GM12878 (cell line): ENCODE measurements around the gene H2AZ1. TPM values are rescaled to one million over a fixed set of nuclear protein-coding genes. Genes with fewer than 3 reads are reported as not detected.

Source experiments
- ATF3 ChIP-seq: IDR thresholded peaks from 2 replicates; pipeline ENCODE4 v1.6.1; 2011; ENCODE audit warnings: low read depth, mild to moderate bottlenecking, low read length, moderate library complexity, borderline replicate concordance; ENCODE audit errors: extremely low read depth
- ATF7 ChIP-seq: fragments of 450-650 bp; IDR thresholded peaks from 2 replicates; pipeline ENCODE4 v1.6.1; 2016; ENCODE audit warnings: low read depth, mild to moderate bottlenecking
- BACH1 ChIP-seq: fragments of 450-650 bp; IDR thresholded peaks from 2 replicates; pipeline ENCODE4 v1.6.1; 2017; ENCODE audit warnings: mild to moderate bottlenecking, borderline replicate concordance
- FOS ChIP-seq: IDR thresholded peaks from 3 replicates; pipeline ENCODE4 v1.6.1; 2011; ENCODE audit warnings: borderline replicate concordance; ENCODE audit not compliant: insufficient read length; ENCODE audit errors: extremely low read depth
- IRF4 ChIP-seq: IDR thresholded peaks from 2 replicates; pipeline ENCODE4 v1.6.1; 2011; ENCODE audit warnings: low read depth, low read length
- MYC ChIP-seq: IDR thresholded peaks from 2 replicates; pipeline ENCODE4 v1.6.1; 2011; ENCODE audit warnings: mild to moderate bottlenecking, low read length, moderate library complexity, inconsistent platforms; ENCODE audit not compliant: insufficient read depth, insufficient replicate concordance, insufficient read length, severe bottlenecking
- NR2C1 ChIP-seq: fragments of 450-650 bp; IDR thresholded peaks from 2 replicates; pipeline ENCODE4 v1.6.1; 2017; ENCODE audit warnings: antibody characterized with exemption, mild to moderate bottlenecking, moderate library complexity
- PAX8 ChIP-seq: fragments of 450-650 bp; IDR thresholded peaks from 2 replicates; pipeline ENCODE4 v1.6.1; 2017; ENCODE audit warnings: mild to moderate bottlenecking, moderate library complexity
- POLR2AphosphoS5 ChIP-seq: IDR thresholded peaks from 2 replicates; pipeline ENCODE4 v1.6.1; 2011; ENCODE audit warnings: mild to moderate bottlenecking, low read length, inconsistent platforms
- RCOR1 ChIP-seq: conservative IDR thresholded peaks from 2 replicates; pipeline ENCODE4 v1.6.1; 2012; ENCODE audit warnings: low read depth, low read length, improper control_type of control experiment
- REST ChIP-seq: IDR thresholded peaks from 2 replicates; pipeline ENCODE4 v1.6.1; 2012; ENCODE audit warnings: mild to moderate bottlenecking, low read depth, low read length
- SIX5 ChIP-seq: IDR thresholded peaks from 2 replicates; pipeline ENCODE4 v1.6.1; 2011; ENCODE audit warnings: mild to moderate bottlenecking, low read depth, low read length, moderate library complexity; ENCODE audit not compliant: severe bottlenecking
- SMAD1 ChIP-seq: fragments of 450-650 bp; IDR thresholded peaks from 2 replicates; pipeline ENCODE4 v1.6.1; 2018; ENCODE audit warnings: mild to moderate bottlenecking, low read depth; ENCODE audit not compliant: partially characterized antibody
- SUZ12 ChIP-seq: fragments of 200-600 bp; sonication (generic); IDR thresholded peaks from one replicate; pipeline ENCODE4 v1.6.1; 2018; ENCODE audit warnings: antibody characterized with exemption, mild to moderate bottlenecking; ENCODE audit not compliant: unreplicated experiment
- ZBTB33 ChIP-seq: fragments of 450-650 bp; IDR thresholded peaks from 2 replicates; pipeline ENCODE4 v1.6.1; 2017; ENCODE audit warnings: mild to moderate bottlenecking
- polyA plus RNA-seq, 11 experiments: library from polyadenylated mRNA; depleted of rRNA in 4 of 11; unstranded in 6 of 11; stranded (reverse) in 5 of 11; fragments of >200 nt; fragmentation: Nextera tagmentation in 4 of 11; fragmentation: Illumina TruSeq in 1 of 11; extraction: Ambion mirVana in 4 of 11; extraction: Trizol in 1 of 11; gene quantifications; 1 replicate in 1 of 11; 2 replicates in 10 of 11; pipeline versions ENCODE4 v1.2.1 to v1.2.3, GENCODE V29; 2011 to 2016; ENCODE audit warnings: inconsistent platforms in 2 of 11, missing spikeins in 2 of 11, low read depth in 1 of 11
- total RNA-seq, 4 experiments: library from RNA; depleted of rRNA in 3 of 4; stranded (reverse); fragments of >200 nt in 3 of 4; fragmentation: Illumina TruSeq in 1 of 4; extraction: Trizol in 1 of 4; gene quantifications; 2 replicates each; pipeline versions ENCODE4 v1.2.1 to v1.2.3, GENCODE V29; 2013 to 2021
- TF ChIP-seq, protein P1 (sequence below): fragments of 150-350 bp; IDR thresholded peaks from 2 replicates; pipeline ENCODE4 v1.6.1; 2014; ENCODE audit warnings: mild to moderate bottlenecking, low read depth, low read length
- TF ChIP-seq, protein P2 (sequence below): IDR thresholded peaks from 2 replicates; pipeline ENCODE4 v1.6.1; 2012; ENCODE audit warnings: low read depth, low read length, improper control_type of control experiment

The H2AZ1 gene
- total and polyA plus RNA-seq, 10 of the 15 experiments (the other 5 are each of a cell fraction or from before 2014, with no cell fraction given) = 652 to 4,800 (median 898) TPM

DNA sequence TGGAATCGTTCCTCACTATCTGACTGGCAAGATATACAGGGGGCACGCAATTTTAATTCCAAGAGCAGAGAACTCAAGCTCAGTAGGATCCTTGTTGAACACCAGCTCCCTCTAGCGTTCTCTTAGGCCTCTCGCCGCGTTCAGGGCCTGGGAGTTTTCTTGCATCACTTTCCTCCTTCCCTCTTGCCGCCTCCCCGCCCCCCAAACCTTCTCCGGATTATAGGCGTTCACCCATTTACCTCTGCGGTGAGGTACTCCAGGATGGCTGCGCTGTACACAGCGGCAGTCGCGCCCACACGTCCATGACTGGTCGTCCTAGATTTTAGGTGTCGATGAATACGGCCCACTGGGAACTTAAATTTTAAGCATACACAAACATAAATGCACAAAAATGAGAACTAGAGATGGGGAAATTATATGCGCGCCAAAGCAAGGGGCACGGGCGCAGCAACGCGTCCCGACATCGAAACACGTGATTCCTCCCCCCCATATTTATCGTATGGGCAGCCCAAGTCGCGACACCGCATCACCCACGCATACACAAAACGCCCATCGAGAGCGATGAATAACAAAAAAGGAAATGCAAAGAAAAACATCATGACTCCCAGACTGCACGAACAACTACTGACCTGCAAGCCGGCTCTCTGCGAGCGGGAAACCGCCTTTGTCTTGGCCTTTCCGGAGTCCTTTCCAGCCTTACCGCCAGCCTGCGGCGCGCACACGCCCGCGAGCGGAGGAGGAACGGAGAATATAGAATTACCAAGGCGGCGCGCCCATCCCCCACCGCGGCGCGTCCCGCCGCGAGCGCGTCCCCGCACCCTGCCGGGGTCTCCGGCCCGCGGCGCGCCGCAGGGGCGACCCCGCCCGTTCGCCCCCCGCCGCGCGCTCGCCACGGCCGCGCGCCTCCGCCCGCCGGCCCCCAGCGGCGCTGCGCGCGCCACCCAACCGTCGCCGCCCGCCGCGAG is 759 bp downstream of the H2AZ1 start (continued):
- TF ChIP-seq SUZ12 (no peak), ATF7 (peak; percentile 77), ATF3 (no peak), BACH1 (peak; percentile 96), NR2C1 (no peak), ZBTB33 (no peak), FOS (no peak), SMAD1 (no peak), POLR2AphosphoS5 (peak; percentile 55; the same call in 1 of the 2 replicates), RCOR1 (peak; percentile 86; the same call in 1 of the 2 replicates), SIX5 (no peak), PAX8 (no peak), IRF4 (peak; percentile 72), MYC (no peak), REST (no peak)
- TF ChIP-seq, protein P1, sequence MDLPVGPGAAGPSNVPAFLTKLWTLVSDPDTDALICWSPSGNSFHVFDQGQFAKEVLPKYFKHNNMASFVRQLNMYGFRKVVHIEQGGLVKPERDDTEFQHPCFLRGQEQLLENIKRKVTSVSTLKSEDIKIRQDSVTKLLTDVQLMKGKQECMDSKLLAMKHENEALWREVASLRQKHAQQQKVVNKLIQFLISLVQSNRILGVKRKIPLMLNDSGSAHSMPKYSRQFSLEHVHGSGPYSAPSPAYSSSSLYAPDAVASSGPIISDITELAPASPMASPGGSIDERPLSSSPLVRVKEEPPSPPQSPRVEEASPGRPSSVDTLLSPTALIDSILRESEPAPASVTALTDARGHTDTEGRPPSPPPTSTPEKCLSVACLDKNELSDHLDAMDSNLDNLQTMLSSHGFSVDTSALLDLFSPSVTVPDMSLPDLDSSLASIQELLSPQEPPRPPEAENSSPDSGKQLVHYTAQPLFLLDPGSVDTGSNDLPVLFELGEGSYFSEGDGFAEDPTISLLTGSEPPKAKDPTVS = no peak
- TF ChIP-seq, protein P2, sequence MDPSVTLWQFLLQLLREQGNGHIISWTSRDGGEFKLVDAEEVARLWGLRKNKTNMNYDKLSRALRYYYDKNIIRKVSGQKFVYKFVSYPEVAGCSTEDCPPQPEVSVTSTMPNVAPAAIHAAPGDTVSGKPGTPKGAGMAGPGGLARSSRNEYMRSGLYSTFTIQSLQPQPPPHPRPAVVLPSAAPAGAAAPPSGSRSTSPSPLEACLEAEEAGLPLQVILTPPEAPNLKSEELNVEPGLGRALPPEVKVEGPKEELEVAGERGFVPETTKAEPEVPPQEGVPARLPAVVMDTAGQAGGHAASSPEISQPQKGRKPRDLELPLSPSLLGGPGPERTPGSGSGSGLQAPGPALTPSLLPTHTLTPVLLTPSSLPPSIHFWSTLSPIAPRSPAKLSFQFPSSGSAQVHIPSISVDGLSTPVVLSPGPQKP = no peak
